B cell (primary cell): ENCODE data around the gene CCDC88C. TPM values are rescaled to one million over a fixed set of nuclear protein-coding genes. Genes with fewer than 3 reads are reported as not detected.

Source experiments
- ATAC-seq: fragments of 200-7000 bp; cut with Tn5 transposase; one replicate; pipeline ENCODE4 v1.10.0; 2021; ENCODE audit warnings: low read depth, mild to moderate bottlenecking, moderate number of reproducible peaks, moderate library complexity
- CTCF ChIA-PET: fragments of 350-600 bp; sonication (Branson Sonifier 250); formaldehyde crosslinking; loops from one replicate; lab custom pipeline; 2021; ENCODE audit warnings: antibody characterized with exemption, inconsistent platforms; lab: Charles Lee
- POLR2A ChIA-PET: fragments of 350-600 bp; sonication (Branson Sonifier 250); formaldehyde crosslinking; loops from one replicate; lab custom pipeline; 2021; ENCODE audit warnings: antibody characterized with exemption; lab: Charles Lee
- DNase-seq: peaks from one replicate; pipeline ENCODE4 v3.0.0; 2013
- H2AFZ ChIP-seq: 2 replicates; pipeline ENCODE4 v1.6.1; 2012; ENCODE audit warnings: mild to moderate bottlenecking, low read depth, low read length; ENCODE audit not compliant: insufficient read depth, poor library complexity, severe bottlenecking
- H3K27ac ChIP-seq, 2 donors: 1 replicate in 1 of 2; 2 replicates in 1 of 2; pipeline ENCODE4 v1.5.1; 2012 to 2013; ENCODE audit warnings: low read length in 2 of 2, mild to moderate bottlenecking in 2 of 2, moderate library complexity in 1 of 2
- H3K27me3 ChIP-seq, 4 experiments: fragments of 200-600 bp in 1 of 4; sonication (generic) in 1 of 4; replicated peaks in 1 of 4; 1 replicate in 2 of 4; 2 replicates in 2 of 4; pipeline versions ENCODE4 v1.6.1 to v1.7.0; 2013 to 2016; ENCODE audit warnings: low read length in 3 of 4, mild to moderate bottlenecking in 2 of 4, mixed read lengths in 1 of 4, moderate library complexity in 1 of 4; ENCODE audit not compliant: insufficient read depth in 4 of 4, control insufficient read depth in 3 of 4; ENCODE audit errors: control extremely low read depth in 1 of 4
- H3K36me3 ChIP-seq, 2 experiments: replicated peaks in 1 of 2; 1 replicate in 1 of 2; 2 replicates in 1 of 2; pipeline versions ENCODE4 v1.6.1 to v1.7.1; 2013; ENCODE audit warnings: low read length in 1 of 2; ENCODE audit not compliant: insufficient read depth in 2 of 2, control insufficient read depth in 1 of 2; ENCODE audit errors: control extremely low read depth in 1 of 2, extremely low read depth in 1 of 2
- H3K4me1 ChIP-seq, 2 donors: fragments of 200-600 bp in 1 of 2; sonication (generic) in 1 of 2; 1 replicate in 1 of 2; 2 replicates in 1 of 2; pipeline versions ENCODE4 v1.5.1 to v1.6.1; 2013 to 2017; ENCODE audit warnings: low read length in 2 of 2; ENCODE audit not compliant: control insufficient read depth in 2 of 2, insufficient read depth in 2 of 2
- H3K4me2 ChIP-seq: replicated peaks from 2 replicates; pipeline ENCODE3; 2012; ENCODE audit warnings: mild to moderate bottlenecking, low read depth, low read length; ENCODE audit not compliant: poor library complexity, severe bottlenecking
- H3K4me3 ChIP-seq, 5 experiments: fragments of 200-600 bp in 1 of 5; sonication (generic) in 1 of 5; 1 replicate in 3 of 5; 2 replicates in 2 of 5; pipeline versions ENCODE4 v1.5.1 to v1.7.0; 2011 to 2016; ENCODE audit warnings: low read length in 4 of 5, mild to moderate bottlenecking in 4 of 5, low read depth in 2 of 5, control low read depth in 1 of 5, moderate library complexity in 1 of 5; ENCODE audit not compliant: insufficient read depth in 1 of 5; ENCODE audit errors: control extremely low read depth in 1 of 5, extremely low read depth in 1 of 5
- H3K79me2 ChIP-seq: fragments of 200-600 bp; sonication (generic); one replicate; pipeline ENCODE4 v1.6.0; 2016; ENCODE audit warnings: low read length; ENCODE audit not compliant: control insufficient read depth, insufficient read depth
- H3K9ac ChIP-seq: fragments of 200-600 bp; sonication (generic); 2 replicates; pipeline ENCODE4 v1.6.1; 2017; ENCODE audit warnings: mild to moderate bottlenecking, low read length, moderate library complexity
- H3K9me3 ChIP-seq, 3 donors: one replicate each; pipeline versions ENCODE4 v1.6.1 to v1.7.1; 2013; ENCODE audit warnings: low read length in 2 of 3; ENCODE audit not compliant: control insufficient read depth in 2 of 3, insufficient read depth in 1 of 3; ENCODE audit errors: control extremely low read depth in 1 of 3
- H4K20me1 ChIP-seq: 2 replicates; pipeline ENCODE4 v1.6.0; 2012; ENCODE audit warnings: mild to moderate bottlenecking, low read length; ENCODE audit not compliant: insufficient read depth, control insufficient read depth, poor library complexity, severe bottlenecking
- H3K27ac Mint-ChIP-seq: one replicate; pipeline ENCODE4 v1.8.0; 2021; ENCODE audit warnings: mixed read lengths
- H3K27me3 Mint-ChIP-seq: one replicate; pipeline ENCODE4 v1.8.0; 2021; ENCODE audit warnings: mixed read lengths
- H3K4me1 Mint-ChIP-seq: one replicate; pipeline ENCODE4 v1.8.0; 2021; ENCODE audit warnings: mixed read lengths
- H3K4me3 Mint-ChIP-seq: one replicate; pipeline ENCODE4 v1.8.0; 2021; ENCODE audit warnings: mixed read lengths
- H3K9me3 Mint-ChIP-seq: one replicate; pipeline ENCODE4 v1.8.0; 2022; ENCODE audit warnings: mixed read lengths; ENCODE audit not compliant: insufficient read depth
- EZH2 ChIP-seq: IDR thresholded peaks from 2 replicates; pipeline ENCODE4 v1.6.1; 2012; ENCODE audit warnings: borderline replicate concordance, low read depth, mild to moderate bottlenecking, moderate library complexity, low read length; ENCODE audit not compliant: insufficient read depth, poor library complexity, severe bottlenecking
- WGBS: methylation state at CpG from one replicate; pipeline ENCODE4 v1.1.5; 2013; ENCODE audit warnings: missing lambda C conversion rate; ENCODE audit not compliant: insufficient coverage; 5-methylcytosine and 5-hydroxymethylcytosine counted together
- intact Hi-C: fragments of 100-400 bp; cut with micrococcal nuclease; formaldehyde crosslinking; loops from one replicate; pipeline ENCODE4 v1.10.0; 2022
- polyA plus RNA-seq: library from polyadenylated mRNA; depleted of rRNA; stranded (reverse); fragments of >200 nt; gene quantifications from 2 replicates; pipeline ENCODE4 v1.2.3, GENCODE V29; 2012
- total RNA-seq, 2 donors: library from RNA; stranded (reverse); fragments of 120-200 nt in 1 of 2; gene quantifications; 1 replicate in 1 of 2; 2 replicates in 1 of 2; pipeline versions ENCODE4 v1.2.3 to v1.2.4, GENCODE V29; 2013 to 2022
- TF ChIP-seq, protein P1 (sequence below): fragments of 200-600 bp; IDR thresholded peaks from one replicate; pipeline ENCODE4 v1.8.0; 2022; ENCODE audit warnings: antibody characterized with exemption, mild to moderate bottlenecking

The CCDC88C gene
- total and polyA plus RNA-seq, 2 donors (not counting 1 experiment from before 2014, with no cell fraction given) = 98.7 to 181 TPM

DNA sequence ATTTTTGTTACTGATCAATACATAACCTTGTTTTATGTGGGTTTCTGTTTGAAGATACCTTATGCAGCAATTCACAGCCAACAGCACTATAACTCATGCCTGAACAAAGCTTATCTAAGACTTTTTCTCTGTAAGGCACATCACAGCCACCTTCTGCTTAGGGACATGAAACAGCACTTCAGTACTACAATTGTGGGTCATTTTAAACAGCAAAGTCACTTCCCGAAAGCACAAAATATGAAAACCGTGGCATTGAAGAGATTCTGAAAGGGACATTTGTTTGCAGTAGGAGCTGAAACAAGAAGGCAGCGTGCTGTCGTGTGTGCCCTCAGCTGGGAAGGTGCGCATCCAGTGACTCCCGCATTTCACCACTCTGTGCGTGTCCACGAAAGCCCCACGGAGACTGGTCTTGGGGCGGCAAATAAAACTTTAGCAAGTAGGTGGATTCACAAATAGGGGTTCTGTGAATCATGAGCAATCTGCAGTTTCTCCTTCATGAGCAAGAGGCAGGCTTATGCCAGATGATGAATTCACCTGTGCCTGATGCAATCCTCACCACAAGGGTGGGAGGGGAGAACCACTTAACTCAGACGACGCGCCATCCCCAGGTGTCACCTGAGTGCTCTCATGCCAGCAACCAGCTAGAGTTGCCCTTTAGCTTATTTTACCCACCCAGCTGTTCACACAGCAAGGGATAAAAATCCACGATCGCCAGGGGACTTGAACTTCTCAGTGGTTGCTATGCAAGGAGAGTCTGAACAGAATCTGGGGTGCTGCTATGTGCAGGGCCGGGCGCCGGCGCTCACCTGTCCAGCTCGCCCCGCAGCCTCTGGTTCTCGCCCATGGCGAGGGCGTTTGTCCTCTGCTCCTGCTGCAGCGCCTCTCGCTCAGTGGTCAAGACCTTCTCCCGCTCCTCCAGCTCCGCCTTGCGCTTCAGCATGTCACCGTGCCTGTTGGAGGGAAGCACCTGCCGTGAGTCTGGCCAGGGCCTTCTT is 118.2 kb downstream of the CCDC88C start:
- H3K79me2 ChIP-seq = peaks cover 66% of the 10 kb centered on the region
- H3K36me3 ChIP-seq = peaks cover 2 to 91% of the 10 kb centered on the region in 2 experiments
- Mint-ChIP-seq H3K4me3 (no peak overlapping the region), H3K4me1 (peaks cover 9% of the 10 kb centered on the region), H3K27me3 (no peaks in the 10 kb centered on the region), H3K27ac (no peak overlapping the region), H3K9me3 (no peaks in the 10 kb centered on the region)
- no peak overlapping the region for H2AFZ ChIP-seq
- TF ChIP-seq EZH2 = no peak
- TF ChIP-seq, protein P1, sequence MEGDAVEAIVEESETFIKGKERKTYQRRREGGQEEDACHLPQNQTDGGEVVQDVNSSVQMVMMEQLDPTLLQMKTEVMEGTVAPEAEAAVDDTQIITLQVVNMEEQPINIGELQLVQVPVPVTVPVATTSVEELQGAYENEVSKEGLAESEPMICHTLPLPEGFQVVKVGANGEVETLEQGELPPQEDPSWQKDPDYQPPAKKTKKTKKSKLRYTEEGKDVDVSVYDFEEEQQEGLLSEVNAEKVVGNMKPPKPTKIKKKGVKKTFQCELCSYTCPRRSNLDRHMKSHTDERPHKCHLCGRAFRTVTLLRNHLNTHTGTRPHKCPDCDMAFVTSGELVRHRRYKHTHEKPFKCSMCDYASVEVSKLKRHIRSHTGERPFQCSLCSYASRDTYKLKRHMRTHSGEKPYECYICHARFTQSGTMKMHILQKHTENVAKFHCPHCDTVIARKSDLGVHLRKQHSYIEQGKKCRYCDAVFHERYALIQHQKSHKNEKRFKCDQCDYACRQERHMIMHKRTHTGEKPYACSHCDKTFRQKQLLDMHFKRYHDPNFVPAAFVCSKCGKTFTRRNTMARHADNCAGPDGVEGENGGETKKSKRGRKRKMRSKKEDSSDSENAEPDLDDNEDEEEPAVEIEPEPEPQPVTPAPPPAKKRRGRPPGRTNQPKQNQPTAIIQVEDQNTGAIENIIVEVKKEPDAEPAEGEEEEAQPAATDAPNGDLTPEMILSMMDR = no peak
- H3K4me2 ChIP-seq = no peak overlapping the region
- CTCF ChIA-PET = interaction anchor here (0.9 kb wide), 1 partner anchor 12 kb away, joined by 3 read pairs; no protein-coding TSS in a partner anchor
- 92% methylated on average over 30 of the region's 31 CpGs for WGBS
- intact Hi-C loops = no loop called here
- no peaks in the 10 kb centered on the region for H3K9me3 ChIP-seq
- ATAC-seq (no peak), DNase-seq (no peak)
- H3K9ac ChIP-seq = no peak overlapping the region
- no peak overlapping the region for H3K4me3 ChIP-seq
- peaks cover 55% of the 10 kb centered on the region for H4K20me1 ChIP-seq
- H3K4me1 ChIP-seq = peaks cover 0 to 4% of the 10 kb centered on the region in 2 donors
- H3K27ac ChIP-seq = no peak overlapping the region
- POLR2A ChIA-PET = no interaction called here
- H3K27me3 ChIP-seq = no peaks in the 10 kb centered on the region

DNA sequence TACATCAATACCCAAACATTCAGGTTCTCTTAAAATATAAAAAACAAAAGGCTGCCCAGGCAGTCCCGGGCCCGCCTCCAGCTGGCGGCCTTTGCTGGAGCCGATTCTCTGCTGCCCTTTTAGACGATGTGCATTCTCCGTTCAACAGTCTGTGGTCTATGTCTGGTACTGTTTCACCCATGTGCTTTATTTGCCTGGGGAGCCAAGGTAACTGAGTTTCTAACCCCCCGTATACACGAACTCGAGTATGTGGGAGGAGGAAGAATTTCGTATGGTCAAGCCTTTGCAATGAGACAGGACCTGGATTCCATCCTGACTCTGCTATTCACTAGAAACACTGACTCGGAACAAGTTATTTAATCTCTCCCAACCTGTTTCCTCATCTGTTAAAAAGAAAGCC is 119.0 kb downstream of the CCDC88C start:
- Histone ChIP-seq H3K4me3 (no peak overlapping the region), H3K9ac (no peak overlapping the region), H3K4me1 (peaks cover 0 to 2% of the 10 kb centered on the region in 2 donors), H3K4me2 (no peak overlapping the region), H3K36me3 (peaks cover 4 to 91% of the 10 kb centered on the region in 2 experiments), H3K79me2 (peaks cover 65% of the 10 kb centered on the region), H3K9me3 (no peaks in the 10 kb centered on the region), H3K27ac (no peak overlapping the region), H2AFZ (no peak overlapping the region), H3K27me3 (no peaks in the 10 kb centered on the region), H4K20me1 (peaks cover 55% of the 10 kb centered on the region)
- no peak overlapping the region for H3K27ac Mint-ChIP-seq
- ChIA-PET CTCF (interaction anchor here (1.2 to 1.8 kb wide), 2 partner anchors 11 to 122 kb away, joined by 3 to 11 read pairs; no protein-coding TSS in a partner anchor), POLR2A (no interaction called here)
- WGBS = 97% methylated on average over 7 of the region's 11 CpGs
- H3K4me1 Mint-ChIP-seq = peaks cover 9% of the 10 kb centered on the region
- TF ChIP-seq, protein P1 = no peak
- TF ChIP-seq EZH2 = no peak
- intact Hi-C loops = no loop called here
- H3K4me3 Mint-ChIP-seq = no peak overlapping the region
- H3K9me3 Mint-ChIP-seq = no peaks in the 10 kb centered on the region
- no peaks in the 10 kb centered on the region for H3K27me3 Mint-ChIP-seq
- DNase-seq = no peak
- no peak for ATAC-seq
